C1 segment of cervical spinal cord (tissue), 14 donors: ENCODE results near the gene NFS1.
A peak's percentile ranks its signal among the peaks of the same experiment; 100 is the strongest.
"Not testable (repeated sequence)": the region's sequence is repeated elsewhere in the genome, so short reads cannot be mapped to it uniquely, and the experiment has no call there.

Experiments
- DNase-seq, 14 donors: peaks; one replicate each; lab custom pipeline; 2025; lab: John Stamatoyannopoulos, UW

NFS1 gene

DNA sequence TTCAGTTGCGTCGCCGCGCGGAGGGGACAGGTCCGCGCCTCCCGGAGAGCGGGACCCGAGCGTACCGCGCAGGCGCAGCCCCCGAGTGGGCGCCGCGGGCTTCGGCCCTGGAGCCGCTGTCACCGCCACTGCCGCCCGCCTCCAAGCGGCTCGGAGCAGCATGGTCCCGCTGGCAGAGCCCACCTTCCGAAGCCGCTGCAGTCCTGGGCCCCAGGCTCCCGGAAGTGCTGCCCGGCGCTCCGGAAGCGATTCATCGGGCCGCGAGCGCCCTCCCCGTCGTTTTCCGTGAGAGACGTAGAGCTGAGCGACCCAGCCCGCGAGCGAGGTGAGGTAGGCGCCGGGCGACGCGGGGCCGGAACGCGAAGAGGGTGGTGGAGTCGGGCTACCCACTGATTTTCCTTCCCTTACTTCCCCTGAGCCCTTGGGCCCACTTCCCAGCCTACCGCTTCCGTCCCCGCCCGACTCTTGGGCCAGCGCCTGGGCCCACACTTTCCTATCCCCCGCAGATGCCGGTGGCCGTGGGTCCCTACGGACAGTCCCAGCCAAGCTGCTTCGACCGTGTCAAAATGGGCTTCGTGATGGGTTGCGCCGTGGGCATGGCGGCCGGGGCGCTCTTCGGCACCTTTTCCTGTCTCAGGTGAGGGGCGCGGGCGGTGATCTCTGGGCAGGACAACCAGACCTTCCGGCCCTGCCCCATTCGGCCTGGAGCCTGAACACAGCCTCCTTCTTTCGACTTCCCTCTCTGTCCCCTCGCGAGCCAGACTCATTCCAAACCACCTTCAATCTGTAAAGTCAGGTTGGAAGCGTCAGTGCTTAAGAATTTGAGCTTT lies at the start of gene NFS1, which contains the start of gene ROMO1:
NFS1 (minus strand) TSS at position 226 of the 830 bp plus-strand sequence; CDS start at position 162, 64 bp downstream.
ROMO1 (plus strand) TSS at position 279 of the 830 bp plus-strand sequence; CDS start at position 507, 228 bp downstream.
- DNase-seq = peak; percentile 20 to 88 (median 71)

DNA sequence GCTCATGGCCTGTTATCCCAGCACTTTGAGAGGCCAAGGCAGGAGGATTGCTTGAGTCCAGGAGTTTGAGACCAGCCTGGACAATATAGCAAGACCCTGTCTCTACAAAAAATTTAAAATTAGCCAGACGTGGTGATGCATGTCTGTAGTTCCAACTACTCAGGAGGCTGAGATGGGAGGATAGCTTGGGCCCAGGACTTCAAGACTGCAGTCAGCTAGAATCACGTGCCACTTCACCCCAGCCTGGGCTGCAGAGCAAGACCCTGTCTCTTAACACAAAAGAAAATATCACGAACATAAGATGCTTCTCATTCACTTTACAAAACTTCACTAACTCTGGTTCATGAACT lies 45.3 kb upstream of the NFS1 start:
- not testable (repeated sequence) for DNase-seq

DNA sequence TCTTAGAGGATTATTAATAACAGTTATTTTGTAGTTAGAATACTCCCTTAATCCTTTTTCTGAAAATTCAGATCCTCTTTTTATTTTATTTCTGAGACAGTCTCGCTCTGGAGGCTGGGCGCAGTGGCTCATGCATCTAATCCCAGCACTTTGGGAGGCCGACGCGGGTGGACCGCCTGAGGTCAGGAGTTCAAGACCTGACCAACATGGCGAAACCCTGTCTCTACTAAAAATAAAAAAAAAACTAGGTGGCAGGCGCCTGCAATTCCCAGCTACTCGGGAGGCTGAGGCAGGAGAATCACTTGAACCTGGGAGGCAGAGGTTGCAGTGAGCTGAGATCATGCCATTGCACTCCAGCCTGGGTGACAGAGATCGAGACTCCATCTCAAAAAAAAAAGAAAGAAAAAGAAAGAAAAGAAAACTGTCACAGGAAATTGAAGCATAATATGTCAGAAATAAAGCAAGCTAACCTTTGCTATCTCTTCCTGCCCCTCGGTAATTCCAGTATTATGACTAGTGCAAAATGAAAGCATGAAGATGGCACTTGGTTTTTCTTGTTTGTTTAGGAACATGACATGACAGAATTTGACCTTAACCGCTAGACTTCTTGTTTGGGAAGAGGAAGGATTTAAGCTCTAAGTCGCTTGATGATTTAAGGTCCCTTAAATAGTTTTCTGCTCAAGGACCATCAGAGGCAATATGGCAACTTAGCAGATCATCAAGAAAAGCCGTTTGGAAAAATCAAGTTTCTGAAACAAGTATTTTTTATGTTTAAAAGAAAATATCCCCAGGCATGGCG lies 44.7 kb upstream of the NFS1 start:
- DNase-seq = peak in 1 of 14 donors; percentile 1

DNA sequence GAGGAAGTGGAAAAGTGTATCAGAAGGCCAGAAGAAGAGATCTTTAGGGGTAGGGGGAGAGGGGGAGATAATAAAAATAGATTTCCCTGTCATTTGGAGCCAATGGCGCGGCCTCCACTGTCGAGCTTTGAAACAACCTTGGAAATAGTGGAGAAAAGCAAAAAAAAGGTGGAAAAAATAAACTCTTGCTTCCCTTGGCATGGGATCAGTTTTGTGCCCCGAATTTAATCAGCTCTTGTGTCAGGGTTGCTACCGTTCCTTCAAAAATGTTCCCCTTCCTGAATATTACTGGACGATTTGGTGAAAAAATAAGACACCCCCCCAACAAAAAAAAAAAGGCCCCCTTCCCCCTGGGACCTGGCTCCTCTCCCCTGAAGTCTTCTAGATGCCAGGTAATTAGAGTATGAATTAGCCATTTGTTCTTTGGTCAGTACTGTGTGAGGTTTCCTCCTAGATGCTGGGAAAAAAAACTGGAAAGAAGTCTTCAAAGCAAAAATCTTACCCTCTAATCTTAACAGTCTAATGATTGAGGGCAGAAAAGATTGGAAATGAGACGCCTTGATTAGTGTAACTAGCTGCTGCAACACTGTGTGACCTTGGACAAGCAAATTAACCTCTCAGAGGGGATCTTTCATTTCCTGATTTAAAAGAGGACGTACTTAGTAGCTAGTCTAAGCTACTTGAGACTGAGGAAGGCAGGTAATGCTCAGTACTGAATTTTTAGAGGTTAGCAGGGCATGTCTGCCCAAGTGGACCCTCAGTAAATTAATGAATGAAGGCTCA lies 43.8 kb upstream of the NFS1 start:
- peak in 3 of 14 donors; percentile 27 to 40 (median 34) for DNase-seq

DNA sequence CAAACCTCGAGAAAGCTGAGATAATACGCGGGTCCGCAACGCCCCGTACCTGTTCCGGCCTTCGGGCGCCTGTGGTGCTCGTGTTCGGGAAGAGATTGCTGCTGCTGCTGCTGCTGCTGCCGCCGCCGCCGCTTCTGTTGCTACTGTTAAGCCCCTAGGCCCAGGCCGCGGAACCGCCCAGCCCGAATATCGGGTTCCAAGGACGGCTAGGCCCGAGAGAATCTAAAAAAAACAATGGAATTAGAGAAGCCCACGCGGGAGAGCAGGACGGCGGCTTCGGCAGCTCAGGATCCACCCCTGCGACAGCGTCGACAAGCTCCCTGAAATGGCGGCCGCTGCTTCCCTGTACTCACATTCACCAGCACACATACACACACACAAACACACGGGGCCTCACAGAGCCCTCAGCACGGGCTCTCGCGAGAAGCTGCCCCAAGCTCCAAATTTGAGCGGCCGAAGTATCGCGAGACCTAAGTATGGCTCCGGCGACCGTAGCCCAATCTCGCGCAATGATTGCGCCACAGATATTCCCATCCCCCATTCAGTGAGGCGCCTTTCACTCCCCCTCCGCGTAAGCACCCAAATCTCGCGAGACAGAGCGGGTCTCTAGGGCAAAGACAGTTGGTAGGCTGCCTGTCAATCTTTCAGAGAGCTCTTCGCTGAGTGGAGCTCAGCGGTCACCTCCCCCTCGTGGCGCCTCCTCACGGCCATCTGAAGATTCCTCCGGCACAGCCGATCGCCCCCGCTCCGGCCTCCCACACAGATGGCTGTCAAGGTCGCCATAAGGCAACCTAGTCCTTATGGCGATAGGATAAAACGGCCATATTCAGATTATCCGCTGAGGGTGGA lies 43.0 kb upstream of the NFS1 start, which contains the start of gene RBM39:
RBM39 (minus strand) TSS at position 369 of the 849 bp plus-strand sequence. CDS start 1,386 bp downstream, outside the sequence.
- DNase-seq = peak; percentile 95 to 100 (median 98)

DNA sequence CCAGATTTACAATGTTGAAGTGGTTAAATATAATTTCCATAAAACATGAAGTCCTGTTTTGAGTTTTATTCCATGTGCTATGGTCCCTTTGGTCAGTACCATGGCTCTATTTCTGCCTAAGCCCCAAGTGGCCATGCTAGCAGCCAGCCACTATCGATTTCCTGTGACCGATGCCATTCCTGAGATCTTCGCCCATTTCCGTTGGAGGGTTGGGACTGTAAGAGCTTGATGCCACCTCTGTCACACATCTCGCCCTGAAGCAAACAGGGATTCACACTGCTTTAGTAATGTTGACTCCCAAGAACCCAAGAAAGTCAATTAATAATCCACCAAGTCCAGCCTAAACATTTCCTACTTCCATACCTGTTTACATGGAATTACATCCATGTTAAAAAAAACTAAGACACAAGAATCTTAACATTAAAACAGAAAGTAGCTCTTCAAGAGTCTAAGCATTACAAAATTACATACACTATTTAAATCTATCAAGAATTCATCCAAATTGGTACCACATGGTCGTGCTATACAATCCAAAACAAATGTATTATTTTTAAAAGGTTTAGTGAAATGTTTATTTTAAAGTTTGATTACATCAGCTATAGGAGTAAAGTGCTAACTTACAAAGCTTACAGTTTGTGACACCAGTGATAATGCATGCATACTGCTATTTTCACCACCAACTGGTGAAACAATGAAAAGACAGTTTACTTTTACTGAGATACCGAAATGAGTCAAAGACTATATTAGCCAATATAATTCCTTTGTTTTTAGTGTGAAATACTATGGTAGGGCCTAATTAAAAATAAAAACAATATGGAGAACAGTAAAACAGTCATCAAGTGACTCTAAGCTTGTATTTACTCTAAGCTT lies 40.4 kb upstream of the NFS1 start:
- no peak for DNase-seq

DNA sequence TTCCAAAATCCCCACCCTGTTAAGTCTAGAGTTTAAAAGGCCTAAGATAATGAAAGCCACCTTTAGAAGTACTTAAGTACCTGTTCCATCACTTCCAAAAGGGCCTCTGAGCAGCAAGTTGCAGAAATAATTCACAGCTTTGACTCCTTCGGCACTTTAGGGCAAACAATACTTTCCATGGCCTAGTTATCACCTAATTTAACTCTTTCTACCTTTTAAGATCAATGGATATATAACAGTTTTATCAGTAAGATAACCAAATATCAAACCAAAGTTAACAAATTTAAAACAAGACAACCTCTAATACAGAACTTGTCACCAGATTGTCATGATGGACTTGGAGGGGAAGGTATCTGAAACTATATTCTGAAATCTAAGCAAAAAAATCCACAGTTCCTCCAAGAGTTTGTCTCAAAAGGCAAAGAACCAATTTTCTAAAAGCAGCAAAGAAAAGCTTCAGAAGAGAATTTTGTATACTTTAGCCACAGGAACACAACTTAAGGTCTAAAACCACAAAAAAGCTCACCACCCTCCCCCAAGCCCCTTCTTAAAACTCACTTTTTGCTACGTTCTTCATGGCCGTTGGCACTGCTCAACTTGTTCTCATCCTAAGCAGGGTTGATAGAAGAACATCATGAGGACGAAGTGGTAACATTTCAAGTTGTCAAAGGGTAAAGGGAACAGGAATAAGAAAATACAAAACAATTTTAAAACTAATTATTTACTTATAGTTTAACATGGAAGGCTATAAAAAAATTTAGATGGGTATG lies 39.4 kb upstream of the NFS1 start:
- no peak for DNase-seq

DNA sequence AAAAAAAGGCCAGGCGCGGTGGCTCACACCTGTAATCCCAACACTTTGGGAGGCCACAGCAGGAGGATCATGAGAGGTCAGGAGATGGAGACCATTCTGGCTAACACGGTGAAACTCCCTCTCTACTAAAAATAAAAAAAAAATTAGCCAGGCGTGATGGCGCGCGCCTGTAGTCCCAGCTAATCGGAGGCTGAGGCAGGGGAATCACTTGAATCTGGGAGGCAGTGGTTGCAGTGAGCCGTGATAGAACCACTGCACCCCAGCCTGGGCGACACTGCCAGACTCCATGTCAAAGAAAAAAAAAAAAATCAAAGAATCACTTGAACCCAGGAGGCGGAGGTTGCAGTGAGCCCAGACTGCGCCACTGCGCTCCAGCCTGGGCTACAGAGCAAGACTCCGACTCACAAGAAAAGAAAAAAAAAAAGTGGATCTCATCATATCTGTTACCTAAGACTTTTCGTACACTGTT lies 38.7 kb upstream of the NFS1 start:
- no peak for DNase-seq

DNA sequence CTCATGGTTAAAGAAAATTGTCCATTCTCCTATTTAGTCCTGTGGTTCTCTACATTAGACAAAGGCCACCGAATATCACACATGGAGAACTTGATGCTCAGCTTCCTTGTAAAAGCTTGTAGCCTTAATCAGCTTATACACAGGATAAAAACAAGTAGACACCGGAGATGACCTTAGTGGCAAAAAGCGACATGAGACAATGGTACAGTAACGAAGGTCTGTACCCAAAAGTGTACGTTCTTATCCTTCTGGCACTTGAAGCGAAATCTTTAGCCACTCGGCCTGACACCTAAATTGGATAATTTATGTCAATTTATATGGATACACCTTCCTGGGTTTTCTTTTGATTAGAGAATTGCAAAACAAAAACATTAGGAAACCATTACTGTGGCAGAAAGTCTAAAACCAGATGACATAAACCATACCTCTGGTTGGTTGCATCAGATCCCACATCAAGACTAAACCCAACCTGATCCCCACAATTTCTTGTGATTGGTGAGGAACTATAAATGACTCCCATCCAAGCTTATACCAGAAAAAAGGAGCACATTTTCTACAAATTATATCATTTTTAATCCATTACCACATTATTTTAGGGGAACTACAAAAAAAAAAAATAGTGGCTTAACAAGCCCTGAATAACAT lies 36.8 kb upstream of the NFS1 start:
- DNase-seq = no peak

DNA sequence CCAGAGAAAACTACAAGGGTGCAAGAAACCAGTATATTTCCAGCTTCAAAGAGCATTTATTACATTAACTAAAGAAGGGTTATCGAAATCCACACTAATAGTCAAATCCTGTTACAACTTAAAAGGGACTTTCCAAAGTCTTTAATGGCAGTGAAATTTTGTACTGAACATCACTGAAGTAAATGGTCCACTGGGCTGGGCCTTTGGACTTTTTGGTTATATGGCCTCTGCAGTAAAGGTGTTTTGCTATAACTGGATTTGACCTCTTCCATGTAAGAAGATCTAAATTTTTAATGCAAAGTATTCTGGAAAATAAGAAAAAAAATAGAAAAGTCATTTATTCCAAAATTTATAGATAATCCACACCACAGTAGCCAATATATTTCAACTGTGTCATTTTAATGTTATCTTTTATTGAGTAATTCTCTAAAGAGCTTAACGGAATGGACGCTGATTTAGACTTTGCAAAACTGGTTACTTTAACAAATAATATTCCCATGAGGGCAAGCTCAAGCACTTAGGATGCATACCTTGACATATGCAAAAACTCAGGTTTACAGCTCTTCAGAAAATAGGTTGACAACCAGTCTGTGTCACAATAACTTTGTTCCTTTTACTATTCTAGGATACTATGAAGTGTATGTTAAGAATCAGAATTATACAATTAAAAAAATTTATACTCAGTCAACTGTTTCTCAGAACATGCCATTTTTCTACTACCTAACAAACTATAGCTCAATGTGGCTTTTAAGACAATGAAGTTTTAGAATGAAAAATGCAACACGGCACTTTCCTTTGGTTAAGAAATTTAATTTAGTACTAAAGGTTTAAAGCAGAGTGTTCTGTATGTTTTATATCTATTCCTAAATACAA lies 35.9 kb upstream of the NFS1 start:
- DNase-seq = no peak

DNA sequence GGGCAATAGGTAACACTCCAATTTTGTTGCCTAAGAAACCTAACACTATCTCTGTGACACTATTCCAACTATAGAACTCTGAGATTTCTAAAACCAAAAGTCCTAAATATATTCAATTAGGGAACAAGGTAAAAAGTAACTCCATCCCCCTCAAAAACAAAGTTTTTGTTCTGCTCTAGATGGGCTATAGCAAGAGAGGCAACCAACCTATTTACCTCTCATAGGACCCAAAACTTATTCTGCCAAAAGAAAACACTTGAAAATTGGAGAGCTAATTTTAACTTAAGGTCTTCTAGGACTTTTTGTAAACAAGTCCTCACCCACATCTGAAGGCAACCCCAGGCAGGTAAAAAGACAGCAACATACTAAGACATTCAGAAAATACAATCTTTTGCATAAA lies 35.2 kb upstream of the NFS1 start:
- no peak for DNase-seq

DNA sequence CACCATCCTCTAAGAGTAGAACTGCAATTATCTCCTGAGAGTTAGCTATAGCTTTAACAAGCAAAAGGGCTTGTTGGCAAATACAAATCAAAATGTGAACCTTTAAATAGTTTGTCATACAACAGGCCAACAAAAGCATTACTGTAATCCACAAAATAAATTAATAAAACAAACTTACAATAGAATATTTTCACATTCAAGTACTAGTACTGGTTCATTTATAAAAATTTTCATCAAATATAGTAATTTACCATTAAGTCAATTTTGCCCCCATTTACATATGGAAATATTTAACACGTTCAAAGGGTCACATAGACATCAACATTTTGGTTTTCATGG lies 33.5 kb upstream of the NFS1 start:
- DNase-seq = no peak

DNA sequence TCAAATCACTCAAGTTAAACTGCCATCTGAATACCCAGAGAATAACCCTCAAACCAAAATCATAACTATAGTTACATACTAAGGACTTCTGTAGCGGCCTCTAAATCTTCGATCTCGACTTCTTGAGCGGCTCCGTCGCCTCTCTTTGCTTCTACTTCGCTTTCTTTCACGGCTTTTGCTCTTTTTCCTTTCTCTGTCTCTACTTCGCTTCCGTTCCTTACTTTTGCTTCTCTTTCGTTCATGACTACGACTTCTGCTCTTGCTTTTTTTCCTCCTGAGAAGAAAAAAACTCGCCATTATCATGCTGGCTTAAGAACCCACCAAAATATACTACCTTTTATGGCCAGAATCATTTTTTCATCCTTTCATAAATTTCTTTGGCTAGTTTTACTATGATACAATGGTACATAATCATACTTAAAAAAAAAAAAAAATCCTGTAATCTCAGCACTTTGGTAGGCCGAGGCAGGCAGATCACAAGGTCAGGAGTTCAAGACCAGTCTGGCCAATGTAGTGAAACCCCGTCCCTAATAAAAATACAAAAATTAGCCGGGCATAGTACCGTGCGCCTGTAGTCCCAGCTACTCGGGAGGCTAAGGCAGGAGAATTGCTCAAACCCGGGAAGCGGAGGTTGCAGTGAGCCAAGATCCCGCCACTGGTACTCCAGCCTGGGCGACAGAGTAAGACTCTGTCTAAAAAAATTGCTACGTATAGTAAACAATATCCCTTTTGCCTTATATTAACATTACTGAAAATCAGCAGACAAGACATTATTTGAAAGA lies 32.9 kb upstream of the NFS1 start:
- DNase-seq = no peak

DNA sequence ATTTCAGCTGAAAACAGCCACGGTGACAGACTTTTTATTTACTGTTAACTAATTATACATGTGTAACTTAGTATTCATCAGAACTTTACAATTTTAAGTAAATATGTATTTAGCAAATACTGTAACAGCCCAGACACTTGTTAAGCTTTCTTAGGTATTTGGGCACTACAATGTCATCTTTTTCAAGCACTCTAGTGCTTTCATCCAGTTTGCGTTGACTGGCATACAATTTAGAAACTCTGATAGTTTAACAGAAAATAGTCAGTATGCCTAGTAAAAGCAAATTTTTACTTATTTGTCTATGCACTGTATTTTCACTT lies 32.3 kb upstream of the NFS1 start:
- no peak for DNase-seq

DNA sequence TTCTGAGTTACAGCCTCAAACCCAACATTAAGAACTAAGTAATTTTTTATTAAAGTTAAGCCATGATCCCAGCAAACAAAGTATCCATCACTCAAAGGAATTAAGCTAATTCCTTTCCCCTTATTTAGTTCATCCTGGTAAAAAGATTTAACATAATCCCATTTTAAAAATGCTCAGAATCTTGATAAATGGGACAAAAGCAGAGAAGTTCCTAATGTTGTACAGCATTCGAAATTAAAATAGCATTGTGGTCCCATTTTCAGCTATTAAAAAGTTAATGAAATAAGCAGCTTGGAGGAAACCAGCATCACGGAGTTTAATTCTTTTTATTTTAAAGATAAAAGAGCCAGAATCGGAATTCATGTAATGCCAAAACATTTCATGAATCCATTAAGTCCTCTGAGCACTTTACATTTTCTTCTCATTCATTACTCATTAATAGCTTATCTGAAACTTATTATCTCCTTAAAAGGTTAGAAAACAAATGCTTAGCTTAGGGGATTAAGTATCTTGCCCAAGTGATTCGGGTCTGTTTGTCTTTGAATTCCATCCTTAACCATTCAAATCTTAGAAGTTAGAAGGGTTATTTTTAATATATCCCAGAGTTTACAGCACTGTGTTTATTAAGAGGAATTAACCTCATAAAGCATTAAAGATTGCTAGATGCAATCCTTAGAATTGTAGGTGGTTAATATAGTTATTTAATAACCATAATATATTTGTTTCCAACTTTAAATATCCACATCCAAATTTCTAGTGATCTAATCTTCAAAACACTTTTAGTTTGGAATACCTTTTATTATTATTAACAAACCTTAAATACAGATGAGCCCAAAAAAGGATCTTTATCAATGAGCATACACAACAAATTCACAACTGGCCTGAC lies 31.7 kb upstream of the NFS1 start:
- DNase-seq = no peak
